GM23248 (cell line): ENCODE results near the gene PTPRH.

Experiments used
- EZH2 ChIP-seq: fragments of 200-600 bp; sonication (generic); IDR thresholded peaks from 2 replicates; pipeline ENCODE4 v1.6.1; 2018; ENCODE audit warnings: antibody characterized with exemption, mild to moderate bottlenecking; ENCODE audit not compliant: insufficient read depth, poor library complexity, severe bottlenecking
- EZH2phosphoT487 ChIP-seq: fragments of 200-600 bp; sonication (generic); IDR thresholded peaks from 2 replicates; pipeline ENCODE4 v1.6.1; 2018; ENCODE audit warnings: antibody characterized with exemption, moderate library complexity, mild to moderate bottlenecking, low read depth; ENCODE audit not compliant: insufficient read depth

DNA sequence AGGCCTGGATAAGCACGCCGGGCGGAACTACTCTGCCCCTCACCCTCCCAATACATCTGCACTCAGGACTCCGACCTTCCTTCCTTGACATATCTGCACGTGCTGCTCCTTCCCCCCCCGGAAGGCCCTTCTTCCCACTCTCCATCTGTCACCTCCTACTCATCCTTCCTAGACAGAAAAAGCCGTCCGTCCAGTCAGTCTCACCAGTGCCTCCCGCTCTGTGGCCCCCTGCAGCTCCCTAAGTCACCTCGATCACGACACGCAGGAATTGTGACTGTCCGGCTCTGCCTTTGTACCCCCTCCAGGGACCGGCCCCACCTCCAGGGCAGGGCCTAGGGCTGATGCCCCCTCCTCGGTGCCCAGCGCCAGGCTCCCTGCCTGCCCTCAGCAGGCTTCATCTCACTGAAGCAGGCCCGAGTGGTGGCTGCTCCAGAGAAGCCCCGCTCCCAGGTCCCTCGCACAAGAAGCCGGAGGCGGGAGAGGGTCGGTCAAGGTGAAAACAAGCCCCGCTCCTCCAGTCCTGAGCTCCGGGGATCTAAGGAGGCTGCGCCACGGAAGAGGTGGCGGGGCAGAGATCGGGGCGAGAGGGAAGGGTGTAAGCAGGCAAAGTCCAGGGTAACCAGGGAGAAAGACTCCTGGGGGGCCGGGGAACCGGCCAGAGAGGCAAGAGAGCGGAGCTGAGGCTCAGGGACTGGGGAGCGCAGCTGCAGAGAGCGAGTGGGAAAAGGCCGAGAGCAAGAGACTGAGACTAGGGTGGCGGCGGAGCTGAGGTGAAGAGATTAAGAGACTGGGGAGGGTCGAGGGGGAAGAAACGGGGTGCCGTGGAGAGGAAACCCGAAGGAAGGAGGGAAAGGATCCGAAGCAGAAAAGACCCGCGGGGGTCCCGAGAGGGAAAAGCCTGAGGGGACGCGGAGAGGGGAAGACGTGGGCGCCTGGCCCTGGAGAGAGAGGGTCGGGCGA is 48.4 kb upstream of the PTPRH start:
- TF ChIP-seq EZH2 = no peak
- TF ChIP-seq EZH2phosphoT487 = no peak
